Activated naive CD8-positive, alpha-beta T cell treated with anti-CD3 and anti-CD28 coated beads for 36 hours (primary cell): Measurements from ENCODE around the gene CXorf66. TPM values are rescaled to one million over a fixed set of nuclear protein-coding genes. Genes with fewer than 3 reads are reported as not detected.
A peak's percentile ranks its signal among the peaks of the same experiment; 100 is the strongest.
"Not testable (repeated sequence)": the region's sequence is repeated elsewhere in the genome, so short reads cannot be mapped to it uniquely, and the experiment has no call there.

Source experiments
- DNase-seq: peaks from one replicate; pipeline ENCODE4 v3.0.0; 2021
- H3K27ac Mint-ChIP-seq: one replicate; pipeline ENCODE4 v1.8.0; 2022; ENCODE audit warnings: mild to moderate bottlenecking, moderate library complexity, mixed read lengths
- H3K27me3 Mint-ChIP-seq: one replicate; pipeline ENCODE4 v1.8.0; 2022; ENCODE audit warnings: mild to moderate bottlenecking, mixed read lengths
- H3K36me3 Mint-ChIP-seq: one replicate; pipeline ENCODE4 v1.8.0; 2021; ENCODE audit warnings: mild to moderate bottlenecking, mixed read lengths
- H3K4me1 Mint-ChIP-seq: one replicate; pipeline ENCODE4 v1.8.0; 2021; ENCODE audit warnings: mixed read lengths
- H3K4me3 Mint-ChIP-seq: one replicate; pipeline ENCODE4 v1.8.0; 2022; ENCODE audit warnings: mild to moderate bottlenecking, moderate library complexity, mixed read lengths
- H3K9me3 Mint-ChIP-seq: one replicate; pipeline ENCODE4 v1.8.0; 2022; ENCODE audit warnings: mixed read lengths
- total RNA-seq, 2 experiments: library from RNA; stranded (reverse); gene quantifications; one replicate each; pipeline ENCODE4 v1.2.3, GENCODE V29; 2021

The CXorf66 gene
- total RNA-seq, 2 experiments from 2014 or later, result not detected

DNA sequence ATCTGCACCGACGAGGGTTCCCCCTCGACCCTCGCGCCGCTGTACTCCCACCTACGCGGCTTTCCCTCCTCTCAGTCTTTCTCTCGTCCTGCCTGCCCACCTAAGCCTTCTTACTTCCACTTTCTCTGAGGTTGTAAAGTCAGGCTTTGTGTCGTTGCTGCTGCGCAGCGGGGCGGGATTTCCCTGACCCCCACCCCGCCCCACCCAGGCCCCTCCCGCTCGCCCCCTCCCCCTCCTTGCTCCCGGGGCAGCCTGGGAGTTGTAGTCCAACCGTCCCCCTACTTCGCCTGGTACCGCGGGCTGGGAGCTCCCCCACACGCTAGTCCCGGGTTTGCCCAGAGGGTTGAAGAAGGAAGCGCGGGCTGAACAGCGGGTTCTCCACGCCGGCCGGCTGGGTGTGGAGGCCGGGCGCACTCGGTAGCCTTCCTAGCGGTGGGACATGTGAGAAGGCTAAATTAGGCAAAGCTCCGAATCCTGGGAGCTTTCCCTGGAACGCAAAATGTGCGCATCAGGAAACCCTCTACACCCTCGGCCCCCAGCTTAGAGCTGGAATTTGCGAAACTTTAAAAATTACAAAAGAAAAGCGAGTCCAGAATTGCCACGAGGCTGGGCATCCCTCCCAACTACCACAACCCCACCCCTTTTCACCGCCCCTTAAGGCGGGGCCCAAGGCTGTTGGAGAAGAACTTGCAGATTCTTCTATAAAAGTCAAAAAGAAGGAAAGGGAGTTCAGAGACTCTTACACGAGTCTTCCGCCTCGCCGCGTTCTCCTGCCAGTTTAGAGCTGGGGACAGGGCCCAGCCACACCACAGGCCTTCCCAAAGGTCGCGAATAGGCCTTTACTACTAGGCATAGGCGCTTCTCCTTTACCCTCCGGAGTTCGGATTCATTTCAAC lies 32.2 kb downstream of the CXorf66 start, which contains the start of gene ATP11C:
Gene ATP11C (minus strand): TSS at position 153 of the 896 bp plus-strand sequence. CDS start 1,011 bp downstream, outside the sequence.
- DNase-seq, result peak; percentile 81
- Mint-ChIP-seq H3K27me3 (peaks cover 6% of the 10 kb centered on the region), H3K27ac (peak within 1 kb of the TSS; percentile 90), H3K4me1 (peaks cover 19% of the 10 kb centered on the region), H3K36me3 (peaks cover 4% of the 10 kb centered on the region), H3K4me3 (peak within 1 kb of the TSS; percentile 82), H3K9me3 (no peaks in the 10 kb centered on the region)

DNA sequence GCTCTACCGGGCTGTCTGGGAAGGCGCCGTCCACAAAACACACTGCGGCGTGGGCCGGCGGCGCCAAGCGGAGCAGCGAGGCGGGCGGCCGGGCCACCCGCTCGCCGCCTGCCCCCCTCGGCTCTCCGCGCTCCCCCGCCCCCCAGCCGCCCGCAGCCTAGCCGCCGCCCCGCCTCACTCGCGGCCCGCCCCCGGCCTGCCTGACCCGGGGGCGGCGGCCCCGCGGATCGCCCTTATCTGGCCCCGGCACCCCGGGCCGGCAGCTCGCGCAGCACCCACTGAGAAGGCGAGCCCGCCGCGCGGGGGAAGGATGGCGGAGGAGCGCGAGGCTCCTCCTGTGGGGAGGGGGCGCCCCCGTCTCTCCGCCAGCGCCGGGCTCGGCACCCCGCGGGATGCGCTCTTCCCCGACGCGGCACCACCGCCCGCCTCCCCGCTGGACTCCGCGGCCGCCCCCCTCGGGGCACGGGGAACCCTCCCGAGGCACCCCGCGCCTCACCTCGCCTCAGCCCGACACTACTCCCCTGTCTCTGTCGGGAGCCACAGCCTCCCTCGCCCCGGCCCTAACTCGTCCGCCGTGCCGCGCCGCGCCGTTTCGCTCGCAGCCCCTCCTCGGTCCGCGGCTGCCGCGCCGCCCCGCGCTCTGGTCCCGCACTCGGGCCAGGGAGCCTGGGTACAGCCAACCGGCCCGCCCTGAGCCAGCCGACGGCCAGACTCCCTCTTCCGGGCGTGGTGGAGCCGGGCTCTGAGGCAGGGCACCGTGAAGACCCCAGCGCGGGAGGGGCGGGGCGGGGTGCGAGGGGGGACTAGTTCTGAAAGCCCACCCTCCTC lies 33.0 kb downstream of the CXorf66 start:
- Mint-ChIP-seq H3K27me3 (peaks cover 6% of the 10 kb centered on the region), H3K27ac (peak overlapping the region; percentile 90), H3K9me3 (no peaks in the 10 kb centered on the region)

DNA sequence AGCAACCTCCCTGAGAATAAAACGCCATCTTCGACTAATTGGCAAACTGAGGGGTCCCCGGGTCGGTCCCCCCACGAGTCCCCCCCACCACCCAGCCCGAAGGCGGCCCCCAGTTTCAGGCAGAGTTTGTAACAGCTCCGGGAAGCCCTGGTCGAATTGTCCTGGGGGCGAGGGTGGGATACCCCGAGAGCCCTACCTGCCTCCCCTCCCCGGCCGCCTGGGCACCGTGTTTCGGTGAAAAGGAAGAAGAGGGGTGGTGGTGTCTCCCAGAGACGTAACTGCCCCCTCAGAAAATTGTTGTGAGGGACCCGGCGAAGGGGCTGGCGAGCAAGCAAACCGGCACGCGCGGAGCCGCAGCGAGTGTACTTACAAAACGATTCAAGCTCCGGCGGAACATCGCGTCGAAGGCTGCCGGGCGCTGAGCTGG lies 33.7 kb downstream of the CXorf66 start:
- Mint-ChIP-seq H3K9me3 (no peaks in the 10 kb centered on the region), H3K27me3 (peaks cover under 1% of the 10 kb centered on the region), H3K4me3 (peak overlapping the region; percentile 77), H3K27ac (peak overlapping the region; percentile 70), H3K4me1 (peaks cover 23% of the 10 kb centered on the region), H3K36me3 (peaks cover 4% of the 10 kb centered on the region)
- DNase-seq, result no peak

More for the DNA sequence above, 33.0 kb downstream of the CXorf66 start:
- peak overlapping the region; percentile 82 for H3K4me3 Mint-ChIP-seq
- H3K4me1 Mint-ChIP-seq, result peaks cover 20% of the 10 kb centered on the region
- peaks cover 4% of the 10 kb centered on the region for H3K36me3 Mint-ChIP-seq
- peak; percentile 51 for DNase-seq

DNA sequence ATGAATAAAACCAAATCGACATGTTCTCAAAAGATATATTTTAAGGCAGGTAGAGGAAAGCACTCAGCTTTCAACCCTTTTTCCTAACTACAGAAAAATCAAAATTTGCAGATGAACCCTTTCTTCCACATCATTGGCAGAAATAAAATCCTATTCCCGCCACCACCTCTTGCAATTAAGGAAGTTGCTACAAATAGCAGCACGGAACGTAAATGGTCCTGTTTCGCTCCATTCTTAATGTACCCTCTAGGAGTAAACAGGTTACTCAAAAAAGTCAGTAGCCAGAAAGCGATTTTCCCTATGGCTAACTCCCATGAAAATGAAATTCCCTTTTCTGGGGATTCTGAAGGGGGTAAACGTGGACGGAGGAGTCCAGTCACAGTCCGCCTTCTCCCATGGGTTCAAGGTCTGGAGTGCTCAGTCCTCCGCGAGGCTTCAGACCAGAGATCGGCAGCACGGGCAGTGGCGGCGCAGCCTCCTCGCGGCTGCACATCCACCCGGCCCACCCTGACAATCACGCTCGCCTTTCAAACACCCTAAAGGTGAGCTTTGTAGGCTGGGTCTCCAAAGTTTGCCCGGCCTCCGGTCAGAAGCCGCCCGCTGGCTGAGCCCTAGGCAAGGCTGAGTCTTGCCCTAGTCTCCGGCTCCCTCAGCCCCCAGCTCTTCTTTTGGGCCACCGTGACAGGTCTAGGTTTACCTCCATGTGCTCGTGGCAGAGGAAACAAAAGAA lies 34.2 kb downstream of the CXorf66 start:
- peaks cover 23% of the 10 kb centered on the region for H3K4me1 Mint-ChIP-seq

DNA sequence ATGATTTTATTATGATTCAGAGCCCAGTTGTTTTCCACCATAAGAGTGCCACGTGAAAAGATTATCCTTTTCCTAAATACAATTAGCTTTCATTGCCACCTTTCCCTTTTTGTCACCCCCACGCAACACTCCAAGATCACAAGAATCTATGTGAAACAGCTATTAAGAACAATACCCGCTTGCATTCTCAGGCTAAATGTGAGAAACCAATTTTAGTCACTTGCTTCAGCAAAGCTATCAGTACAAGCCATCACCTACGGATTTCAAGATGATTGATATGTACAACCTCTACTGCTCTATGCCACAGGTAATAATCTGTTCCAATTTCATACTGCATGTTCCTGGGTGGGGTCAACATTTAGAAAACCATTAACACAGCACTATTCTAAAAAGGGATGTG lies 34.9 kb downstream of the CXorf66 start:
- peaks cover 4% of the 10 kb centered on the region for H3K36me3 Mint-ChIP-seq
- DNase-seq, result no peak
- H3K27me3 Mint-ChIP-seq, result no peaks in the 10 kb centered on the region
- H3K27ac Mint-ChIP-seq, result no peak overlapping the region
- peak overlapping the region; percentile 77 for H3K4me3 Mint-ChIP-seq
- H3K9me3 Mint-ChIP-seq, result no peaks in the 10 kb centered on the region
- peaks cover 29% of the 10 kb centered on the region for H3K4me1 Mint-ChIP-seq

More for the DNA sequence above, 34.2 kb downstream of the CXorf66 start:
- H3K4me3 Mint-ChIP-seq, result peak overlapping the region; percentile 77
- H3K27ac Mint-ChIP-seq, result peak overlapping the region; percentile 70
- peaks cover 4% of the 10 kb centered on the region for H3K36me3 Mint-ChIP-seq
- no peaks in the 10 kb centered on the region for H3K9me3 Mint-ChIP-seq
- DNase-seq, result peak; percentile 20
- H3K27me3 Mint-ChIP-seq, result no peaks in the 10 kb centered on the region

DNA sequence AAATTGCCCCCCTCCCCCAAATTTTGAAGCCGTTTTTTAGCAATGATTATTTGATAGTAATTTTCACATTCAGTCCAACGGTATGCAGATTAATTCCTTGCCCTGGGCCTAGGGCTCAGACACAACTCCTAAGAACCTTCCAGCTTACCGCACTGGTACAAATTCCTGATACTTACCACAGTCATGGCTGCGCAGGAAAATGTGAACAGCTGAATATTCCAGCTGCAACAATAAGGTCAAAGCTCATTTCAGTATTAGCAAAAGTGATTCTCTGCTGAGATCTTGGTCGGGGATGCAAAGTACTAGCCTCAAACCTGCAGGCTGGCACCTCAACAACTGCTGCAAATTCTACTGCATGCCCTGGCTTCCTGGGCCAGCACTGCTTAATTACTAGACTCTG lies 35.4 kb downstream of the CXorf66 start:
- H3K4me3 Mint-ChIP-seq, result peak overlapping the region; percentile 77
- H3K27ac Mint-ChIP-seq, result no peak overlapping the region

DNA sequence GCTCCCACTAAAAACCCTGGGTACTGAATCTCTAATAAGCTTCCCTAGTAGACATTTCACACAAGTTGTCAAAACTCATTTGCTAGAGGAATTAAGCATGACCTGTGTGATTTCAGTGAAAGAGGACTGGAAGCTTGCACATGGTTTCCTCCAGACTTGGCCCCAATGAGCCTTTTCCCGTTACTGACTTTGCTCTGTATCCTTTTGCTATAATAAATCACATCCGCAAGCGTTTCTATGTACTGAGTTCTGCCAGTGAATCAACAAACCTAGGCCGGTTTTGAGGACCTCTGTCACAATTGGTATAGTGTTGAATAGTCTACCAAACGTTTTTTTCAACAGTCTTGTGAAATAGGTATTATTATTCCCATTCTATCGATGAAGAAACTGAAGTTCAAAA lies 40.6 kb downstream of the CXorf66 start:
- no peak for DNase-seq
- H3K36me3 Mint-ChIP-seq, result peaks cover 17% of the 10 kb centered on the region
- H3K4me3 Mint-ChIP-seq, result no peak overlapping the region
- H3K4me1 Mint-ChIP-seq, result peaks cover 30% of the 10 kb centered on the region
- H3K9me3 Mint-ChIP-seq, result no peaks in the 10 kb centered on the region
- H3K27ac Mint-ChIP-seq, result no peak overlapping the region
- no peaks in the 10 kb centered on the region for H3K27me3 Mint-ChIP-seq

More for the DNA sequence above, 35.4 kb downstream of the CXorf66 start:
- no peak for DNase-seq
- H3K36me3 Mint-ChIP-seq, result peaks cover 4% of the 10 kb centered on the region
- no peaks in the 10 kb centered on the region for H3K9me3 Mint-ChIP-seq
- peaks cover 31% of the 10 kb centered on the region for H3K4me1 Mint-ChIP-seq
- H3K27me3 Mint-ChIP-seq, result no peaks in the 10 kb centered on the region

DNA sequence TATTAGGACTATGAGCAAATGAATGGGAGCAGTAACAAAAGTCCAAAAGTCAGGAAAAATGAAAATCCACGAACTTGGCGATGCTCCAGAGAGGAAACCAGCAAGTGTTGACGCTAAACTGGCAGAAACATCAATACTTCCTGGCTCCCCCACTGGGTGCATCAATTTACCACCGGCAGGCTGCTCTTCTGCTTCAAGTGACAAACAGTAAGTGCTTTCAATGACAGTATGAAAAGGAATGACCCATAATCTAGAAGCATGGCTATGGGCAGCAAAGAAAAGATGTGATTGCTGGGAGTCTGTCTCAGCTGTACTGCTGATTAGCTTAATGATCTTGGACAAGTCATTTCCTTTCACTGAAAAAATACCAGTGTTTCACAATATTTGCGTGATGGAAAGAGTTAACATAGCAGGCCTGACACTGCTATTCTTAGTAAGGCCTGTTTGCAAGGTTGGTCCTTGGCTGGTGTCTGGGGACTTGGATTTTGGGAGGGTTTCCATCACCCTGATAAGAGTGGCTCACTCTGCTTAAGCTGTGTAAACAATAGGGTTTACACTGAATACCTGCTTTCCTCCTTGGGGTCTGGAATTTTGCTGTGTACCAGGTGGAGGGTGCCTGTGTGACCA lies 41.1 kb downstream of the CXorf66 start:
- H3K36me3 Mint-ChIP-seq, result peaks cover 17% of the 10 kb centered on the region
- H3K4me1 Mint-ChIP-seq, result peaks cover 27% of the 10 kb centered on the region

DNA sequence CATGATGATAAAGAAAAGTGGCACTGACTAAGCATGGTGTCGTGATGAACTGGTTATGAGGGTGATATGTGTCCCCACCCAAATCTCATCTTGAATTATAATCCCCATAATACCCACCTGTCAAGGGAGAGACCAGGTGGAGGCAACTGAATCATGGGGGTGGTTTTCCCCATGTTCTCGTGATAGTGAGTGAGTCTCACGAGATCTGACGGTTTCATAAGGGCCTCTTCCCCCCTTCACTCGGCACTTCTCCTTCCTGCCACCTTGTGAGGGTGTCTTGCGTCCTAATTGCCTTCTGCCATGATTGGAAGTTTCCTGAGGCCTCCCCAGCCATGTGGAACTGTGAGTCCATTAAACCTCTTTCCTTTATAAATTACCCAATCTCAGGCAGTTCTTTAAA lies 44.2 kb downstream of the CXorf66 start:
- Mint-ChIP-seq H3K4me1 (peaks cover 24% of the 10 kb centered on the region), H3K36me3 (peaks cover 19% of the 10 kb centered on the region), H3K27ac (peak overlapping the region; percentile 3)
- H3K9me3 Mint-ChIP-seq, H3K4me3 Mint-ChIP-seq, DNase-seq, H3K27me3 Mint-ChIP-seq: not testable (repeated sequence)

More for the DNA sequence above, 41.1 kb downstream of the CXorf66 start:
- DNase-seq, result no peak
- H3K27ac Mint-ChIP-seq, result no peak overlapping the region
- no peak overlapping the region for H3K4me3 Mint-ChIP-seq
- no peaks in the 10 kb centered on the region for H3K9me3 Mint-ChIP-seq
- H3K27me3 Mint-ChIP-seq, result no peaks in the 10 kb centered on the region

DNA sequence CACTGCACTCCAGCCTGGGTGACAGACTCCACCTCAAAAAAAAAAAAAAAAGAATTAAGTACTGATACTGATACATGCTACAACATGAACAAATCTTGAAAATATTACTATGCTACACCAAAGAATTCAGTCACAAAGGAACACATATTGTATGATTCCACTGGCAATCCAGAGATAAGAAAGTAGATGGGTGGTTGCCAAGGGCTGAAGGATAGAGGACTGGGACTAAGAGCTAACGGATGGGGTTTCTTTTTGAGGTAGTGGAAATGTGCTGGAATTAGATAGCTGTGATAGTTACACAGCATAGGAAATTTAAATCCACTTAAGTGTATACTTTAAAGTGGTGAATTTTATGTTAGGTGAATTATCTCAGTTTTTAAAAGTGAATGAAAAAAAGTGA lies 45.0 kb downstream of the CXorf66 start:
- no peak overlapping the region for H3K4me3 Mint-ChIP-seq
- H3K36me3 Mint-ChIP-seq, result peaks cover 19% of the 10 kb centered on the region
- DNase-seq, result no peak
- H3K4me1 Mint-ChIP-seq, result peaks cover 17% of the 10 kb centered on the region
- H3K27ac Mint-ChIP-seq, result no peak overlapping the region
- no peaks in the 10 kb centered on the region for H3K9me3 Mint-ChIP-seq
- no peaks in the 10 kb centered on the region for H3K27me3 Mint-ChIP-seq

DNA sequence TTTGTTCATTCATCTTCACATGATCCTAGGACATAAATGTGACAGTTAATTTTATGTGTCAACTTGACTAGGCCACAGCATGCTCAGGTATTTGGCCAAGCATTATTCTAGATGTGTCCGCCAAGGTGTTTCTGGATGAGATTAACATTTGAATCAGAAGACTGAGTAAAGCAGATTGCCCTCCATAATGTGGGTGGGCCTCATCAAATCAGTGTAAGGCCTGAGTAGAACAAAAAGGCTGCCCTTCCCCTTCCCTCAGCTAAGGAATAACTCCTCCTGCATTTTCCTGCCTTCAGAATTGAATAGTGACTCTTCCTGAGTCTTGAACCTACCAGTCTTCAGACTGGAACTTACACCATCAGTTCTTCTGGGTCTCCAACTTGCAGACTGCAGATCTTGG lies 50.9 kb downstream of the CXorf66 start:
- no peaks in the 10 kb centered on the region for H3K9me3 Mint-ChIP-seq
- H3K36me3 Mint-ChIP-seq, result peaks cover 9% of the 10 kb centered on the region
- peaks cover 22% of the 10 kb centered on the region for H3K4me1 Mint-ChIP-seq
- no peak overlapping the region for H3K27ac Mint-ChIP-seq
- no peak overlapping the region for H3K4me3 Mint-ChIP-seq
- no peak for DNase-seq
- H3K27me3 Mint-ChIP-seq, result no peaks in the 10 kb centered on the region

DNA sequence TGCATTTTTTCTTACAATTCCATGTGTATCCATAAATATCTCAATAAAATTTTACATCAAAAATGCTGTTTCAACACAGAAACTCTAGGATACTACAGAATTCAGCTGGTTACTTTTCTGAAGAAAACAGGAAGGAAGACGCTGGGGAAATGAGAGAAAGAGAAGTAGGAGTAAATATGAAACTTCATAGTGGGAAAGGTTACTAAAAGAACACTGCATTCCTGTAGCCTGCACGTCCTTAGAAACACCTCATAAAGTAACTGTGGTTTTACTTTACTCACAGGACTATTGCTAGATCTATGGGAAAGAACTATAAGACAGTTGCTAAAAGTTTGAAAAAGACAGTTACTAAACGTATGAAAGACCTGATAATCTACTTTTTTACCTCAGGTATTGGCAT lies 55.6 kb downstream of the CXorf66 start:
- DNase-seq, result no peak
- Mint-ChIP-seq H3K27ac (peak overlapping the region; percentile 28), H3K36me3 (peaks cover 7% of the 10 kb centered on the region), H3K4me1 (peaks cover 29% of the 10 kb centered on the region), H3K4me3 (no peak overlapping the region), H3K9me3 (no peaks in the 10 kb centered on the region), H3K27me3 (no peaks in the 10 kb centered on the region)

DNA sequence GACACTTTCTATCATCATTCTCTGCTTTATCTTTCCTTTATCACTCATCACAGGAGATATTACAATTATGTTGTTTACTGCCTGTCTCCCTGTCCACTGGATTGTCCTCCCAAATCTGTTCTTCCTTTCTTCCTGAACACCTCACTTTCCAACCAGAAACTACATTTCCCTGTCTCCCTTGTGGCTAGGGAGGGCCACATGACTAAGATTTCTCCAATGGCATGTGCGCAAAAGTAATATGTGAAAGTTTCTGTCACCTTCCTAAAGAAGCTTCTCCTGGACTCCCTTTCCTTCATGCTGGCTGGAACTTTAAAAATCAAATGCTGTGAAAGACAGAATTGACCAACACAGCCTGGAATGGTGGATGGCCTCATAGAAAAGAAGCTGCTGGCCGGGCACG lies 58.2 kb downstream of the CXorf66 start:
- no peaks in the 10 kb centered on the region for H3K9me3 Mint-ChIP-seq
- H3K4me1 Mint-ChIP-seq, result peaks cover 27% of the 10 kb centered on the region
- no peaks in the 10 kb centered on the region for H3K27me3 Mint-ChIP-seq
- H3K27ac Mint-ChIP-seq, result no peak overlapping the region
- peaks cover 2% of the 10 kb centered on the region for H3K36me3 Mint-ChIP-seq
- DNase-seq, result no peak
- H3K4me3 Mint-ChIP-seq, result no peak overlapping the region

DNA sequence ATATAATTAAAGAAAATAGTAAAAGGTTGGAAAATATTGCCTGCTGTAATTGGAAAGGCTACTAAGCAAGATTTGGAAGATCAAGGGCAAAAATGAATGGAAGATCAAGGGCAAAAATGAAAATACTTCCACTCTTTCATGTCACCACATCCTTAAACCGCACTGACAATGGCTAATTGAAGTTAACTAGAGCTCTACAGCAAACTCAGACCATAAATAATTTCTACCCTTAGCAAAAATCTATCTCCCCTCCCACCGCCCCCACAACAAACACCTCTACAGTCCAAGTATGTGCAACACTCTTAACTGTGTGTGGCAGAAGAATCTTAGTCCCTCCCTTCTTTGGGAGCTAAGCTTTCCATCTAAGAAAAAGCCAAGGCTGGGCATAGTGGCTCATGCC lies 59.6 kb downstream of the CXorf66 start:
- H3K4me3 Mint-ChIP-seq, result no peak overlapping the region
- DNase-seq, result no peak
- no peaks in the 10 kb centered on the region for H3K27me3 Mint-ChIP-seq
- peaks cover 2% of the 10 kb centered on the region for H3K36me3 Mint-ChIP-seq
- peaks cover 22% of the 10 kb centered on the region for H3K4me1 Mint-ChIP-seq
- no peak overlapping the region for H3K27ac Mint-ChIP-seq
- H3K9me3 Mint-ChIP-seq, result no peaks in the 10 kb centered on the region
